HG03280 (cell line): Measurements from ENCODE around the gene LHX3.

Source experiments
- ATAC-seq: cut with Tn5 transposase; IDR thresholded peaks from one replicate; pipeline ENCODE4 v1.9.1; 2021; ENCODE audit warnings: mild to moderate bottlenecking, moderate library complexity; ENCODE audit not compliant: unreplicated experiment

LHX3 gene

DNA sequence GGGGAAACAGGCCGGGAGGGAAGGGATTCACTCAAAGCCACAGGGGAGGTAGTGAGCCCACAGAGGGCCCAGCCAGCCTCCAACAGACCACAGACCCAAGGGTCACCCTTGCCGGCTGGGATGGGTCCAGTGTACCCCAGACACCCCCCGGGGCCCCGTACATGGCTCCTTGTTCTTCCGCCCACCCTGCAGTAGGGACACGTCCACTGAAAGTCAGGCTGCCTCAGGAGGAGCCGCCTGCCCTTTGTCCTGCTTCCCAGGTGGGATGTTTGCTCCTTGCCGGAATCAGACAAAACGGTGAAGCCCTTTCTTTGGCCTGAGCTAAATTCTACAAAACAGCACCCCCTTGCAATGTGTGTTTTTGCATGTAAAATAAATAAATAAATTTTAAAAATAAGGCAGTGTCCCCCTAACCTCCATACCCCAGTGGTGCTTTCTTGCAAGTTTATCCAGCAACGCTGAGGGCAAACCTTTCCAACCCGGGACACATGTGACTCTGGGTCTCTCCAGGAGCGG lies 25.8 kb downstream of the LHX3 start:
- no peak for ATAC-seq

GRCh38 chr9:136178773-136179075 lies 26.2 kb downstream of the LHX3 start:
- ATAC-seq: no peak

- ATAC-seq: no peak
Measured at GRCh38 chr9:136178061-136178772, 26.7 kb downstream of the LHX3 start.

DNA sequence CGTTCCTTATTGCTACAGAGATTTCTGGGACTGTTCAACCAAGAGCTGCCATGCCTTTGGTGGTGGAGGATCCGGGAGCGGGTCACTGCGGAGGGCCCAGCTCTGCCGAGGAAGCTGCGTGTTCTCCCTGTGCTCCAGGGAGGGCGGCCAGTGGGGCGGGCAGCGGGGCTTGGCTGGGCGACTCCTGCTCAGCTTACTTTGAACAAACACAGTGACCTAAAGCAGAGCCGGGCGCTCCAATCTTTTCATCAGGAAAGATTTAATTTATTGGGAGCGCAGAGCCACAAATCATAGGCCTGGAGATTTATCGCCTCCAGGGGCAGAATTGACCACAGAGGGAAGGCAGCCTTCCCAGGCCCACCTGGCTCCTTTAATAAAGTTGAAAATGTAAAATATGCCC lies 27.7 kb downstream of the LHX3 start:
- no peak for ATAC-seq

- no peak for ATAC-seq
Measured at GRCh38 chr9:136175616-136176197, 29.2 kb downstream of the LHX3 start.

DNA sequence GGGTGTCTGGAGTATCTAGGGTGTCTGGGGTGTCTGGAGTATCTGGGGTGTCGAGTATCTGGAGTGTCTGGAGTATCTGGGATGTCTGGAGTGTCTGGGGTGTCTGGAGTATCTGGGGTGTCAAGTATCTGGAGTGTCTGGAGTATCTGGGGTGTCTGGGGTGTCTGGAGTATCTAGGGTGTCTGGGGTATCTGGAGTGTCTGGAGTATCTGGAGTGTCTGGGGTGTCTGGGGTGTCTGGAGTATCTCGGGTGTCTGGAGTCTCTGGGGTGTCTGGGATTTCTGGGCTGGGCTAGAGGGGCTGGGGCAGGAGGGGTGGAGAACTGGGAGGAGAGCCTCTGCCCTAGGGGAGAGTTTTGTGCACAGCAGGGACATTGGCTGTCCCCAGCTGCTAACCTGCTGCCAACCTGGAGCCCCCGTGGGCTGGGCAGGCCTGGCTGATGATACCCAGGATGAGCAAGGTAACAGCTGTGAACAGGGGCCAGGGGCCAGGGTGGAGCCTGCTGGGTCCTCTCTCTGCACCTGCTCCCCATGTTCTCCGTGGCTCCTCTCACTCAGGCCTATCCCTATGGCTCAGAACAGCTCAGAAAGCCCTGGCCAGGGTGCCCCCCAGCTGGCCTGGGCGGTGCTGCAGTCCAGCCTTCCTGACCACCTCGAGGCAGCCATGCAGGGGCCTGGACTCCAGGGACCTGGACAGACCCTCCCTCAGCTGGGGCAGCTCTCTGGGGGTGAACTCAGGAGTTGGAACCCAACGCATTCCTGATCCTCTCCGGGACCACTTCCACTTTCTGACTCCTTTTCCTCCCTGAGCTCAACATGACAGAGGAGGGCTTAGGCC lies 29.9 kb downstream of the LHX3 start:
- ATAC-seq: no peak

- no peak for ATAC-seq
Measured at GRCh38 chr9:136173648-136174290, 31.2 kb downstream of the LHX3 start.

DNA sequence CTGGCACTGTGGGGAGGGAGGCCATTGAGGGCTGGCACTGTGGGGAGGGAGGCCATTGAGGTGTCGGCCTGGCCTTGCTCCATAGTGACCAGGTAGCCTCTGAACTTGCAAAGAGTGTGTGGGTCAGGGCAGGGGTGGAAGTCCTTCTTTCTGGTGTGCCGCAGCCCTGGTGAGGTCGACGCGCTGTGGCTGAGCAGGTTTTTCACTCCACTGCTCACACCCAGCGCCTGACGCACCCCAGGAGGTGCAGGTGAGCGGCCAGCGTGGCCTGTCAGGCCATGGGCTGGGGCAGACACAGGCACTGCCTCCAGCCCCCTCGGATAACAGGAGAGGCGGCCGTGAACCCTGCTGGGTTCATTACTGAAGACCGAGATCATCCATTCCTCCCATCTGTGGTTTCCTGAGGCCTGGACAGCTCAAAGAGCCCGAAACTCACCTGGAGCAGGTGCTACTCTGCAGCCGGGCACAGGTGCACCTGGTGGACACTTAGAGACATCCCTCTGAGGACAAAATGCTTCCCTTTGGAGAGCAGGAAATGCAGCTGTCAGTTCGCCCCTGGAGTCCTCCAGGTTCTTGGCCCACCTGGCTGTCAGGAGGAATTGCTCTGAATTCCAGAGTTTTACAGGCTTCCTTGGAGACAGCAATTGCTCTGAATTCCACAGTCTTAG lies 32.4 kb downstream of the LHX3 start:
- no peak for ATAC-seq

- ATAC-seq: no peak
Measured at GRCh38 chr9:136171801-136172411, 33.0 kb downstream of the LHX3 start.

DNA sequence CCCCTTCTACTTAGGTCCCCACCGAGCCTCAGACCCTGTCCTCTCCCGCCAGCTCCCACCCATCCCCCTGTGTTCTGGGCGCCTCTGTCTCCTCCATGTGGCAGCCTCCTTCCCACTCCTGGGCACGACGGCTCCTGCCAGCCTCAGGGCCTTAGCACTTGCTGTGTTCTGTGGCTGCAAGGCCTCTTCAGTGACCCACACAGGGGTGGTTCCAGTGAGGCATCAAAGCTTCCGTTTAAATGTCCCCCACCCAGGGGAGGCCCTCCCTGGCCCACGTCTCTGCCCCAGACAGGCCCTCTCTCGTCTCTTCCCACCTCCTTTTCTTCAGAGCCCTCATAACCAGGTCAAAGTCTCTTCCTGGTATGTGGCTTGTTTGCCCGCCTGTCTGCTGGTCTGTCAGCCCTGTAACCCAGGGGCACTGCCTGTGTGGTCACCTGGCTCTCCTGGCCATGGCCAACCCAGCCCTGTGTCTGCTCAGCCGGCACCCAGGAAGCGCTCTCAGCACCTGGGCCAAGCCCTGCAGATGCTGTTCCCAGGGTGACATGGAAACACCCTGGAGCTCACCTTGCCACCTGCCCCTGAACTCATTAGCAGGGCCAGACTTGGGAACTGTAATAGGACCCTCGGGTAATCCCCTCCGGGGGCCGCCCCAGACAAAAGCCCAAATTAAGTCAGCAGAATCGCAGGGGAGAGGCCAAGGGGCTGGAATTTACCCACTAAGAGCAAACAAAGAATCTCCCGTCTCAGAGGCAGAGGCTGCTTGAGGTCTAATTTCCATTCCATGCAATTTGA lies 33.7 kb downstream of the LHX3 start:
- ATAC-seq: no peak

DNA sequence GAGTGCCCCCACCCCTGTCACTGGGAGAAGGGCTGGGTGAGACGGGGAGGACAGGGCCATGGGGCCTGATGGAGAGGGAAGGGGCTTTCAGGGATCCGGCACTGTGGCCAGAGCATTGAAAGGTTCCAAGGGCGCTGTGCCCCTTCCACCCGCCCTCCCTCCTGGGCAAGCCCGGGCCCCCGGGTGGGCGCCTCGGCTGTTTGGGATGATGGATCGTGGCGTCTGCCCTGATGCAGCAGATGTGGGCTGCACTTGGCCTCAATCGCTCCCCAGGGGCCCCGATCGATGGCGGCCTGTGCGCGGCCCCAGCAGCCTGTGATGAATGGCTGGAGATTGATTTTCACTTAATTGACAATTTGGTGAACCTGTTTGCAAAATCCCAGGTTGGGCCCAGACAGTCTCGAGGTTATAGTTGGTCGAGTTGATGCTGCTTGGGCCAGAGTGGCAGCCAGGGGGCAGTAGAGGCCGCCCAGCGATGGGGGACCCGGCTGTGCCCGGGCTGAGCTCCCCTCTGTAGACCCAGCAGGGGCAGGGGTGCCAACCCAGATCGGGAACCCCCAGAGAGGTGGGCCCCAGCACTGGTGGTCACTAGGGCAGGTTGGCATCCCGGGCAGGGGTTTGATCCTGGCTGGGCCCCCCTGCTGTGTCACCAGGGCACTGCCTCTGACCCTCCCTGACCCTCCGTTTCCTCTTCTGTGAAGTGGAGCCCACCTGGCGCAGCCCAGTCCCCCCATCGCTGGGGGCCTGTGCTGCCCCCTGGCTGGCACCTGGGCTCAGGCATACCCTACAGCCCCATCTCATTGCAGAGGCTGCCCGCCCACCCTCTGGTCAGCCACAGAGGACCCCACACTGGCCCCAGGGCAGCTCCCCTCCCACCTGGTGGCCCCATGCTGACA lies 34.7 kb downstream of the LHX3 start:
- no peak for ATAC-seq

- no peak for ATAC-seq
Measured at GRCh38 chr9:136169495-136169894, 35.4 kb downstream of the LHX3 start.

DNA sequence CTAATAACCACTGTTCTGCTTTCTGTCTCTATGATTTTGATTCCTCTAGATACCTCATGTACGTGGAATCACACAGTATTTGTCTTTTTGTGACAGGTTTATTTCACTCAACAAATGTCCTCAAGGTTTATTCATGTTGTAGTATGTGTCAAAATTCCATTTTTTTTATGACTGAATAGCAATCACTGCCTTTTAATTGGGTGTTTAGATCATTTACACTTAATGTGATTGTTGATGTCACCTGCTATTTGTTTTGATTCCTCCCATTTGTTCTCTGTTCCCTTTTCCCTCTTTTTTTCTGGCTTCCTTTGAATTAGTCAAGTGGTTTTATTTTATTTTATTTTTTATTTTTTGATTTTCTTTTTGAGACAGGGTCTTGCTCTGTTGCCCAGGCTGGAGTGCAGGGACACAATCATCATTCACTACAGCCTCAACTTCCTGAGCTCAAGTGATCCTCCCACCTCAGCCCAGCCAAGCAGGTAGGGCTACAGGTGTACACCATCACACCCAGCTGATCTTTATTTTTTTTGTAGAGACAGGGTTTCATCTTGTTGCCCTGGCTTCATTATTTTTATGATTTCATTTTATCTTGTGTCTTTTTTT lies 41.6 kb downstream of the LHX3 start:
- no peak for ATAC-seq

DNA sequence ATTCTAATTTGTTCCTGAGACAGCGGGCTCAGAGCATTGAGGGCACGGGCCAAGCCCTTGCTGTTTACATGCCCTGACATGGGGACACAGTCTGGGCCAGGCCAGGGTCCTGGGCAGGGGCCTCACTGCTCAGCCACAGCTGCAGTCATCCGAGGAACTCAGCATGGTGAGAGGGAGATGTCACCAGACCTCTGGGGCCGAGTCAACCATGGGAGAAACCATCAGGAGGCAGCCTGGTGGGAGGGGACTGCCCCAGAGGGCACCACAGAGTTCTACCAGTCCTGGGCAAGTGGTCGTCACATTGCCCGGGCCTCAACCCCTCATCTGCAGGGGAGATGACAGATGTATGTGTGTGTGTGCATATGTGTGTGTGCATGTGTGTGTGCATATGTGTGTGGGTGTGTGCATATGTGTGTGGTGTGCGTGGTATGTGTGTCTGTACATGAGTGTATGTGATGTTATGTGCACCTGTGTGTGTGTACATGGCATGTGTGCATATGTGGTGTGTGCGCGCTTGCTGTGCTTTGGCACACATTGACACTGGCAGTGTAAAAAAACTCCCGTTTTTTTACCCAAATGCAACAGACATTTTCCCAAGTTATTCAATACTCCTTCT lies 43.8 kb downstream of the LHX3 start:
- ATAC-seq: no peak

DNA sequence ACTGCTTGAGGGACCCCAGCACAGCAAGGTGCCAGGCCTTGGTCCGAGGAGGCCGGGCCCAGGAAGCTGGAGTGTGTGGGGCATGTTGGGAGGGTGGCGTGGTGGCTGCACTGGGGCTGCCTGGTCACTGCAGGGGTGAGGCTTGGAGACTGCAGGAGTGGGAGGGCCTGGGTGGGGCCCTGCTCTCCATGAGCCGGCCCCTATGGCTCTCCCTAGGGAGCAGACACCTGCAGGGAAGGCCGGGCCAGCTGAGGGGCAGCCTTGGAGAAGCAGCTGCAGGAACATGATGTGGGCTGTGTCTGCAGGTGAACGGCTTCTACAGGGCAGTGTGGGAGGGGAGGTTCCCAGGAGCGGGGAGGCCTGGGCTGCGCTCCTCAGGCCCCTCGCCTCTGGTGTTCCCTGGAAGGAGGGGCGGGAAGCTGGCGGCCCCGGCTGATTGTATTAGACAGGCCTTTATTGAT lies 44.5 kb downstream of the LHX3 start:
- no peak for ATAC-seq

- ATAC-seq: no peak
Measured at GRCh38 chr9:136159851-136160250, 45.1 kb downstream of the LHX3 start.

DNA sequence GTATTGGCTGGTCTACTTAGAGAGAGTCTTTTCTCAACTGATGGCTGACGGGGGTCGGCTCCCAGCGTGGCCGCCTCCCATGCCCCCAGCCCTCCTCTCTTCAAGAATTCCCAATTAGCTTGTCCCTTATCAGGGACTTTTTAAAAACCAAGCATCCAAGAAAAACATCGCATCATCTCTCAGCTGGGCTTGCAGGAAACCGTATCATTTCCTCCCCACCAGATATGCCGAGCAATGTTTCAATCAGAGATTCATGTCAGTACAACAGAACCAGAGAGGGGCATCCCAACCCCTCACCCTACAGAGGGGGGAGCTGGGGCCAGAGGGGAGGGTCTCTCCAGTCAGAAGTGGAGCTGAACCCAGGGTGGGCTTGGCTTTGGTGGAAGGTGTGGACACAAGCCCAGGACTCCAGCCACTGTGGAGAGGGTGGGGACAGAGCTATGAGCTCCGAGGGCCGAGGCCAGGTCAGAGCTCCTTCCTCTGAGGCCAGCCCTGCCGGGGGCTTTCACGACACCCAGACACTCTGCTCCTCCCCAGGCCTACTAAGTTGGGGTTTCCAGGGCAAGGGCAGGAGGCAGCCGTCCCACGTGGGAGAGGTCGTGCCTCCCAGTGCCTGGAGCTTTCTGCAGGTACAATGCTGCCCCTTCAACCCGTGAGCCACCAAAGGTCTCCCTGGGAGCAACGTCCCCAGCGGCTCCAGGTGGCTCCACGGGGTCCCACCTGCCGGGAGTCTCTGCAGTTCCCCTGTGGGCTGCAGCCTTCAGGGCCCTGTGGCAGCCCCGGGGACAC lies 47.3 kb downstream of the LHX3 start:
- no peak for ATAC-seq
